Suprapubic skin (tissue), 3 donors: Measurements from ENCODE around the gene TGFB1.

Experiments used
- EP300 ChIP-seq: sonication (generic); formaldehyde crosslinking; IDR thresholded peaks from one replicate; pipeline ENCODE4 v1.6.1; 2017; ENCODE audit warnings: antibody characterized with exemption
- POLR2A ChIP-seq, 2 donors: fragments of 450-650 bp; IDR thresholded peaks; one replicate each; pipeline ENCODE4 v1.6.1; 2017; ENCODE audit warnings: antibody characterized with exemption in 2 of 2, mild to moderate bottlenecking in 2 of 2, moderate library complexity in 2 of 2
- TF ChIP-seq, protein P1 (sequence below), 2 donors: fragments of 200-600 bp in 1 of 2; fragments of 450-650 bp in 1 of 2; sonication (generic) in 1 of 2; IDR thresholded peaks; one replicate each; pipeline ENCODE4 v1.5.1; 2016 to 2019; ENCODE audit warnings: antibody characterized with exemption in 2 of 2, mild to moderate bottlenecking in 1 of 2, moderate library complexity in 1 of 2

DNA sequence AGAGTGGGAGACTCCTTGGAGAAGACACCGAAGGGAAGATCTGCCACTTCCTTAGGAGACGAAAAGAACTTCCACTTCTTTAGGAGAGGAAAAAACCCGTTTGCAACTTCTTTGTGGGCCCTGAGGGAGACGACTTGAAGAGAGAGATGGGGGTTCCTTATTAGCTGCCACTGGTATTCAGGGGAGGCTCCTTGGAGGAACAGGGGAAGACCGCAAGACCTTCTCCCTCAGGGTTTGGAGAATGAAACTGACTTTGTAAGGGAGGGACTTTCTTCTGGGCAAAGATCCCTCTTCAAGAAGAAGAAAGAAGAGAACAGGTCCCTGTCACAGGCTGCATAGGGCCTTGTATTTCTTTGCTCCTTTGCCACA is 44.3 kb upstream of the TGFB1 start:
- TF ChIP-seq, protein P1, sequence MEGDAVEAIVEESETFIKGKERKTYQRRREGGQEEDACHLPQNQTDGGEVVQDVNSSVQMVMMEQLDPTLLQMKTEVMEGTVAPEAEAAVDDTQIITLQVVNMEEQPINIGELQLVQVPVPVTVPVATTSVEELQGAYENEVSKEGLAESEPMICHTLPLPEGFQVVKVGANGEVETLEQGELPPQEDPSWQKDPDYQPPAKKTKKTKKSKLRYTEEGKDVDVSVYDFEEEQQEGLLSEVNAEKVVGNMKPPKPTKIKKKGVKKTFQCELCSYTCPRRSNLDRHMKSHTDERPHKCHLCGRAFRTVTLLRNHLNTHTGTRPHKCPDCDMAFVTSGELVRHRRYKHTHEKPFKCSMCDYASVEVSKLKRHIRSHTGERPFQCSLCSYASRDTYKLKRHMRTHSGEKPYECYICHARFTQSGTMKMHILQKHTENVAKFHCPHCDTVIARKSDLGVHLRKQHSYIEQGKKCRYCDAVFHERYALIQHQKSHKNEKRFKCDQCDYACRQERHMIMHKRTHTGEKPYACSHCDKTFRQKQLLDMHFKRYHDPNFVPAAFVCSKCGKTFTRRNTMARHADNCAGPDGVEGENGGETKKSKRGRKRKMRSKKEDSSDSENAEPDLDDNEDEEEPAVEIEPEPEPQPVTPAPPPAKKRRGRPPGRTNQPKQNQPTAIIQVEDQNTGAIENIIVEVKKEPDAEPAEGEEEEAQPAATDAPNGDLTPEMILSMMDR (IDR thresholded peaks at IDR 0.05), result no peak
- no peak for TF ChIP-seq POLR2A (IDR thresholded peaks at IDR 0.05)
- TF ChIP-seq EP300, result no peak
